NCI-H345 treated with DMSO at 0.1 percent for 48 hours (cell line): ENCODE results near the gene ZAP70.

Source experiments
- DNase-seq: peaks from one replicate; lab custom pipeline; 2025; ENCODE audit not compliant: unreplicated experiment; lab: John Stamatoyannopoulos, UW

The ZAP70 gene

DNA sequence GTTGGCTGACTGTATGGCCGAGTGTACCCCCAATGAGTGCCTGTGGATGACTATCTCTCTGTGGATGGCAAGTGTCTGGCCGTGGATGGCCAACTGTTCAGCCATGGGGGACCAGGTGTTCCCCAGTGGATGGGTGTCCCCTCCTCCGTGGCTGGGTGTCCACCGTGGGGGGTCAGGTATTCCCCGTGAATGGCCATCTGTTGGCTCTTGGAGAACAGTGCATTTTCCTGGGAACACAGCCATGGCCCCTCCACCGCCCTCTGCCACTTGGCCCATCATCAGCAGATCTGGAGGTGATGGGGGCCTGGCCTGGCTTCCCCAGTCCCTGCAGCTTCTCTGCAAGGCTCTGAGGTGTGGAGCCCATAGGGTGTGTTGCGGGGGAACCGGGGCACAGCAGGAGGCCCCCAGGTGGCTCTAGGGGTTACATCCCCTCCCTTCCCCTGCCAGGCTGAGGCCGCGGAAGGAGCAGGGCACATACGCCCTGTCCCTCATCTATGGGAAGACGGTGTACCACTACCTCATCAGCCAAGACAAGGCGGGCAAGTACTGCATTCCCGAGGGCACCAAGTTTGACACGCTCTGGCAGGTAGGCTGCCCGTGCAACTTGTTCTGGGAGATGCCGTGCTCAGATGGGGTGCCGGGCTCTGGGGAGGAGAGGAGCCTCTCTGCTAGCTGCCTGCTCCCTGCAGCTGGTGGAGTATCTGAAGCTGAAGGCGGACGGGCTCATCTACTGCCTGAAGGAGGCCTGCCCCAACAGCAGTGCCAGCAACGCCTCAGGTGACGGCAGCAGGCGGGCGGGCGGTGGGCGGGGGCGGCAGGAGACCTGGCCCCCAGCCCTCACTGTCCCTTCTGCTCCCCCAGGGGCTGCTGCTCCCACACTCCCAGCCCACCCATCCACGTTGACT is 19.3 kb downstream of the ZAP70 start:
- no peak for DNase-seq

- no peak for DNase-seq
These were observed 20.1 kb downstream of the ZAP70 start for GRCh38 chr2:97733341-97734035.

DNA sequence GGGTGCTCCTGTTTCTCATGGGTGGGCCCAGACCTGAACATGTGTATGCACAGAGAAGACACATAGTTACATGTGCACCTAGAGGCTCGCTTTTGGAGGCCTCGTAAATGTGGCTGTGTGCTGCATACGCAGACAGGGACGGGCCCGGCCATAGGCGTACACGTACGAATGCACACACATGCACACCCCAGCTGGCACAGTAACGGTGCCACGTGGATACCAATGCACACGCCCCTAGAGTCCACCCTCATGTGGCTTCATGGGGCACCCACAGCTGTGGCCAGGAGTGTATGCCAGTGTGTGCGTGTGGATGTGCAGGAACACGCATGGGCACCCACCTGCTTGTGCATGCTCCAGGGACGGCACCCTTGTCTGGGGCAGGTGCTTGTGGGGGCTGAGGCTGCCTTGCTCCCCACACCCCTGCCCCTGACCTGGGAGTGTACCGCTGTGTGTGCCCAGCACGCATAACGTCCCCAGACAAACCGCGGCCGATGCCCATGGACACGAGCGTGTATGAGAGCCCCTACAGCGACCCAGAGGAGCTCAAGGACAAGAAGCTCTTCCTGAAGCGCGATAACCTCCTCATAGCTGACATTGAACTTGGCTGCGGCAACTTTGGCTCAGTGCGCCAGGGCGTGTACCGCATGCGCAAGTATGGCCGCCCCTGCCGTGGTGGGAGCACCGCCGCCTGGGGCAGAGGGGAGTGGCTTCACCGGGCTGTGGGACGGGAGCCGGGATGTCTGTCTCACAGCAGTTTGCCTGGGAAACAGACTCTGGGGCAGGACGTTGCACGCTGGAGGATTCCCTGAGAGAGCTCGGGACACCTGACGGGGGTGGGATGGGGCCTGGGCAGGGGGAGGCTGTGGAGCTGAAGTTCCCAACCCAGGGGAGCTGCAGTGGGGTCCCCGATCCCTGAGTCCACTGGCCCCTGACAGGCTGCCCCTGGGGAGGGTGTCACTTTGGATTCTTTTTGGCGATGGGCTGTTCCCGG is 21.0 kb downstream of the ZAP70 start:
- no peak for DNase-seq

GRCh38 chr2:97735161-97735561 is 21.8 kb downstream of the ZAP70 start:
- no peak for DNase-seq

DNA sequence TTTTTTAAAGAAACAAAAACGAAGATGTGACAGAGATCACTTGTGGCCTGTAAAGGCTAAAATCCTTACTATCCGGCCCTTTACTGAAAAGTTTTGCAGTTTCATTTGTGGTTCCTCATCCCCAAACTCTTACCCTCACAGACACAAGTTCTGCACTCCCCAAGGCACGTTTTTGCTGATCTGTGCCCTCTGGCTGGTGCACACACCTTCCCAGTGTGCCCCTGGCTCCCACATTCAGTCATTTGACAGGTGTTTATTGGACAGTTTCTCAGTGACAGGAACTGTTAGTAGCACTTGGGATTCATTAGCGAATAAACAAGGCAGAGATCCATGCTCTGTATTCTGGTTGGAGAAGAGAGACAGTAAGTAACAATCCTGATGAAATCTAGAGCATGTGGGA is 22.8 kb downstream of the ZAP70 start:
- DNase-seq: no peak

DNA sequence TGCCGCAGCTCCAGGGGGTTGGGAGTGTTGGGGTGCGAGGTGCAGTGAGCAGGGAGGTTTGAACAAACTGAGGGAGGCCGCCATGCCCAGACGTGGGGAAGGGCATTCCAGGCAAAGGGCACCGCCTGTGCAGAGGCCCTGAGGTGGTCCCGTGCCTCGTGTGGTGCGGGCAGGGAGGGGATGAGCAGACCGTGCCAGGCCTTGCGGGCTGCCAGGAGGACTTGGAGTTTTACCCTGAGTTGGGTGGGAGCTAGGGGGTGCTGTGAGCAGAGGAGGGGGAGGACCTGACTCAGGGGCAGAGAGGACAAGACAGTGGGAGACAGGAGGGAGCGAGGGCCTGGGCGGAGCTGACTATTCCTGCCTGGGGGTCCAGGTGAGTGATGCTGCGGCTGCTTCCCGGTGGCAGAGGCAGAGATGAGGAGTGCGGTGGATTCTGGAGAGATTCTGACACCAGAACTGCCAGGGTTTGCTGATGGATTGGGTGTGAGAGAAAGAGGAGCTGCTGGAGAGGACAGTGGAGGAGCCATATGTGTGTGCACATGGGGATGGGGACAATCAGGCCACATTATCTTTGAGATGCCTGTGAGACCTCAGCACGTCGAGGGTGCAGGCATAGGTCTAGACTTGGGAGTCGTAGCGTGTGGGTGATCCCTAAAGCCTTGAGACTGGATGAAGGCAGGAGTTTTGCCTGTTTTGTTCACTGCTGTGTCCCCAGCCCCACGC is 23.4 kb downstream of the ZAP70 start:
- no peak for DNase-seq

- DNase-seq: no peak
These were observed 24.2 kb downstream of the ZAP70 start for GRCh38 chr2:97737421-97738178.

GRCh38 chr2:97738179-97739019 is 25.0 kb downstream of the ZAP70 start:
- no peak for DNase-seq

GRCh38 chr2:97739020-97739892 is 25.9 kb downstream of the ZAP70 start:
- no peak for DNase-seq

- DNase-seq: no peak
These were observed 26.5 kb downstream of the ZAP70 start for GRCh38 chr2:97739893-97740245.

DNA sequence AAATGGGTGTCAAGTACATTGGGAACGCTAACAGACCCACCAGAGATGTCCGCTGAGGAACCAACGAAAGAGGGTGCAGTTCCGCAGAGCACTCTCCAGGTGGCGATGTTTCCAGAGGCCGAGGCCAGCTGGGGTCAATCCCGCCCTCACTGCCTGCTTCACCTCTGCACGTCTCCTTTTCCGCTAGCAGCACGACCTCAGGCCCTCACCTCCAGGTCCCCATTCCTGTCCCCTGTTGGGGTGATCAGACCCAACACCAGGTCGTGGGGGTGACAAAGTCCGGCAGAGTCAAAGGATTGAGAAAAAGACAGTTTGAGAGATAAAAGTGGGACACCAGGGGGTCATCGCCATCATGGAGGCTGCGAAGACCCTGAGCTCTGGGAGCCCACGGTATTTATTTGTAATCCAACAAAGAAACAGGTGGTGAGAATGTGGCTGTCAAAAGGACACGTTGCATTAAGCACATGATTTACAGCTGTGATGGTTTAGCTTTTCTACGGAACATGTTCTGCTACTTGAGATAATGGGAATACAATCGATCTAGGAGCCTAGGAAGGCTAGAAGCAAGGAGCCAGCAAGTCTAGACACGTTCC is 27.3 kb downstream of the ZAP70 start:
- peak; percentile 85 for DNase-seq

- DNase-seq: no peak
These were observed 27.9 kb downstream of the ZAP70 start for GRCh38 chr2:97741251-97741650.

GRCh38 chr2:97741686-97742085 is 28.3 kb downstream of the ZAP70 start:
- DNase-seq: no peak

GRCh38 chr2:97742381-97742847 is 29.0 kb downstream of the ZAP70 start:
- no peak for DNase-seq

GRCh38 chr2:97743913-97744312 is 30.5 kb downstream of the ZAP70 start:
- no peak for DNase-seq

GRCh38 chr2:97745474-97746174 is 32.2 kb downstream of the ZAP70 start:
- no peak for DNase-seq

DNA sequence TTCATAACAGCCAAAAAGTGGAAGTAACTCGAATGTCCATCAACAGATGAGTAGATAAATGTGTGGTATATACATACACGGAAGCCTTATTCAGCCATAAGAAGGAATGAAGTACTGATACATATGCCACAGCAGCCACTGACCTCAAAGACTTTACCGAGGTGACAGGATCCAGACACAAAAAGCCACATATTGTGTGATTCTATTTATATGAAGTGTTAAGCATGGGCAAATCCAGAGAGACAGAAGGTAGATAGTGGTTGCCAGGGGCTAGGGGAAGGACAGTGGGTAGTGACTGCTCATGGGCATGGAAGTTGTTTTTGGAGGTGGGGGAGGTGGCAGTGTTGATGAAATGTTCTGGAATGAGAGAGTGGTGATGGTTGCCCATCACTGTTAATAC is 33.9 kb downstream of the ZAP70 start:
- no peak for DNase-seq
